Body of pancreas (tissue), 4 donors: Measurements from ENCODE around the gene CDKAL1. TPM values are rescaled to one million over a fixed set of nuclear protein-coding genes. Genes with fewer than 3 reads are reported as not detected.

Experiments
- ATAC-seq: fragments of 150-250 bp; one replicate; pipeline ENCODE4 v1.9.1; 2016
- DNase-seq, 4 donors: peaks; one replicate each; pipeline ENCODE4 v3.0.0-alpha.2; 2019
- H3K27ac ChIP-seq, 4 donors: fragments of 200-600 bp; sonication (generic); 1 replicate in 3 of 4; 2 replicates in 1 of 4; pipeline versions ENCODE4 v1.5.1 to v1.6.1; 2016 to 2019; ENCODE audit warnings: mild to moderate bottlenecking in 1 of 4, mixed read lengths in 1 of 4, moderate library complexity in 1 of 4
- H3K27me3 ChIP-seq, 2 donors: fragments of 200-600 bp; sonication (generic); one replicate each; pipeline ENCODE4 v1.6.0; 2016; ENCODE audit warnings: mild to moderate bottlenecking in 1 of 2
- H3K36me3 ChIP-seq, 2 donors: fragments of 200-600 bp; sonication (generic); replicated peaks in 1 of 2; 2 replicates each; pipeline ENCODE4 v1.5.1; 2016; ENCODE audit warnings: low read depth in 2 of 2; ENCODE audit not compliant: insufficient read depth in 1 of 2
- H3K4me1 ChIP-seq: fragments of 200-600 bp; sonication (generic); one replicate; pipeline ENCODE4 v1.6.0; 2016
- H3K4me3 ChIP-seq, 2 donors: fragments of 200-600 bp; sonication (generic); 1 replicate in 1 of 2; 2 replicates in 1 of 2; pipeline ENCODE4 v1.5.1; 2016 to 2019
- H3K9me3 ChIP-seq, 3 donors: fragments of 200-600 bp; sonication (generic); 1 replicate in 2 of 3; 2 replicates in 1 of 3; pipeline ENCODE4 v1.5.1; 2016
- CTCF ChIP-seq, 7 experiments: fragments of 450-650 bp in 4 of 7; fragments of 200-600 bp in 3 of 7; sonication (generic) in 3 of 7; IDR thresholded peaks; one replicate each; pipeline ENCODE4 v1.5.1; 2016 to 2019; ENCODE audit warnings: antibody characterized with exemption in 7 of 7
- POLR2A ChIP-seq, 3 donors: fragments of 450-650 bp; IDR thresholded peaks; one replicate each; pipeline ENCODE4 v1.6.1; 2016; ENCODE audit warnings: antibody characterized with exemption in 3 of 3, mild to moderate bottlenecking in 2 of 3
- WGBS, 2 donors: methylation state at CpG; one replicate each; pipeline ENCODE4 v1.1.5; 2017; 5-methylcytosine and 5-hydroxymethylcytosine counted together
- intact Hi-C: fragments of 100-400 bp; cut with DNase I; formaldehyde crosslinking; loops from one replicate; pipeline ENCODE4 v1.15.1; 2023
- total RNA-seq, 2 donors: library from RNA; depleted of rRNA; stranded (reverse); fragments of >200 nt; gene quantifications; one replicate each; pipeline ENCODE4 v1.1.0, GENCODE V29; 2016

CDKAL1 gene
- total RNA-seq, 2 donors from 2014 or later: 16.3 to 18.1 TPM

- ATAC-seq: no peak
- no peak for DNase-seq
- WGBS, 2 donors: 95 to 97% methylated on average over 5 of the region's 5 CpGs
- intact Hi-C loops: no loop called here
- no peaks in the 10 kb centered on the region for H3K4me1 ChIP-seq
- H3K27me3 ChIP-seq: no peaks in the 10 kb centered on the region
- no peaks in the 10 kb centered on the region for H3K36me3 ChIP-seq
- no peak overlapping the region for H3K4me3 ChIP-seq
- no peaks in the 10 kb centered on the region for H3K9me3 ChIP-seq
- H3K27ac ChIP-seq: no peak overlapping the region
- TF ChIP-seq CTCF (IDR thresholded peaks at IDR 0.05) (no peak), POLR2A (IDR thresholded peaks at IDR 0.05) (no peak)
Observed at GRCh38 chr6:20976391-20976918, 442.2 kb downstream of the CDKAL1 start.

GRCh38 chr6:20978151-20978614 is 443.9 kb downstream of the CDKAL1 start:
- 74 to 85% methylated on average over 5 of the region's 5 CpGs for whole genome bisulfite sequencing, 2 donors
- Histone ChIP-seq H3K36me3 (no peaks in the 10 kb centered on the region), H3K27ac (no peak overlapping the region), H3K27me3 (no peaks in the 10 kb centered on the region), H3K4me1 (no peaks in the 10 kb centered on the region), H3K4me3 (no peak overlapping the region), H3K9me3 (no peaks in the 10 kb centered on the region)
- DNase-seq: no peak
- intact Hi-C loops: no loop called here
- no peak for TF ChIP-seq CTCF (IDR thresholded peaks at IDR 0.05)
- no peak for ATAC-seq

GRCh38 chr6:20979076-20979475 is 444.8 kb downstream of the CDKAL1 start:
- Histone ChIP-seq H3K36me3 (no peaks in the 10 kb centered on the region), H3K27ac (no peak overlapping the region), H3K4me1 (no peaks in the 10 kb centered on the region), H3K4me3 (no peak overlapping the region), H3K9me3 (peaks cover 0 to 2% (median 0%) of the 10 kb centered on the region in 3 donors), H3K27me3 (no peaks in the 10 kb centered on the region)
- intact Hi-C loops: no loop called here
- TF ChIP-seq CTCF (IDR thresholded peaks at IDR 0.05): no peak
- TF ChIP-seq POLR2A (IDR thresholded peaks at IDR 0.05): no peak
- no peak for ATAC-seq
- 97 to 98% methylated on average over 1 of the region's 1 CpG for WGBS, 2 donors
- no peak for DNase-seq

GRCh38 chr6:20983961-20984360 is 449.7 kb downstream of the CDKAL1 start:
- H3K27ac ChIP-seq: no peak overlapping the region
- 96 to 100% methylated on average over 4 to 5 of the region's 5 CpGs for WGBS, 2 donors
- H3K4me3 ChIP-seq: no peak overlapping the region
- DNase-seq (no peak), ATAC-seq (no peak)
- no peaks in the 10 kb centered on the region for H3K27me3 ChIP-seq
- H3K4me1 ChIP-seq: no peaks in the 10 kb centered on the region
- peaks cover 0 to 5% (median 0%) of the 10 kb centered on the region in 3 donors for H3K9me3 ChIP-seq
- intact Hi-C loops: no loop called here
- TF ChIP-seq POLR2A (IDR thresholded peaks at IDR 0.05): no peak
- no peak for TF ChIP-seq CTCF (IDR thresholded peaks at IDR 0.05)
- H3K36me3 ChIP-seq: no peaks in the 10 kb centered on the region

GRCh38 chr6:20985821-20986220 is 451.6 kb downstream of the CDKAL1 start:
- ATAC-seq: no peak
- Histone ChIP-seq H3K9me3 (peaks cover 0 to 5% (median 0%) of the 10 kb centered on the region in 3 donors), H3K27me3 (no peaks in the 10 kb centered on the region), H3K4me3 (no peak overlapping the region), H3K27ac (no peak overlapping the region), H3K4me1 (no peaks in the 10 kb centered on the region), H3K36me3 (no peaks in the 10 kb centered on the region)
- intact Hi-C loops: no loop called here
- WGBS, 2 donors: 91 to 100% methylated on average over 1 of the region's 1 CpG
- DNase-seq: no peak
- TF ChIP-seq CTCF (IDR thresholded peaks at IDR 0.05): no peak
- no peak for TF ChIP-seq POLR2A (IDR thresholded peaks at IDR 0.05)
